GM12872 (cell line): ENCODE results near the gene SERPINB11.

Experiments used
- CTCF ChIP-seq: IDR thresholded peaks from 3 replicates; pipeline ENCODE4 v1.5.1; 2011; ENCODE audit warnings: low read depth, mild to moderate bottlenecking, low read length, moderate library complexity; ENCODE audit not compliant: insufficient read depth

The SERPINB11 gene

GRCh38 chr18:63731215-63731614 is 28.5 kb downstream of the SERPINB11 start:
- no peak for TF ChIP-seq CTCF

DNA sequence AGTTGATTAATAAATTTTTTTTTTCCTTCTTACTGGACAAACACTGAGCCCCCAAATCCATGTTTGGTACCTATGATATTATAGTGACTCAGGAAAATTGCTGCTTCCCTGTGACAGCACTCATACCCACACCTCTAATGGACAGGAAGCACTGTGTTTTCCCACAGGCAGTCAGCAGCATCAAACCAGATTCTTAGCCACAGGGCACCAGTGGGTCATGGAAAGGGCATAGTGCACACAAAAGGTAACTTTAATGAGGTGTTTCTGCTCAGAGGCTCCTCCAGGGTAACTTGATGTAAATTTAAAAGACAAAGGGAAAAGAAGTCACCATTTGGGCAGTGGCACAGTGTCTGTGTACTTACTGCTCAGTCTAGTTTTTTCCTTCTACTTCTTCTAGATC is 34.1 kb downstream of the SERPINB11 start:
- TF ChIP-seq CTCF = no peak

GRCh38 chr18:63741769-63742168 is 39.0 kb downstream of the SERPINB11 start:
- no peak for TF ChIP-seq CTCF

GRCh38 chr18:63747006-63747405 is 44.2 kb downstream of the SERPINB11 start:
- TF ChIP-seq CTCF = no peak

DNA sequence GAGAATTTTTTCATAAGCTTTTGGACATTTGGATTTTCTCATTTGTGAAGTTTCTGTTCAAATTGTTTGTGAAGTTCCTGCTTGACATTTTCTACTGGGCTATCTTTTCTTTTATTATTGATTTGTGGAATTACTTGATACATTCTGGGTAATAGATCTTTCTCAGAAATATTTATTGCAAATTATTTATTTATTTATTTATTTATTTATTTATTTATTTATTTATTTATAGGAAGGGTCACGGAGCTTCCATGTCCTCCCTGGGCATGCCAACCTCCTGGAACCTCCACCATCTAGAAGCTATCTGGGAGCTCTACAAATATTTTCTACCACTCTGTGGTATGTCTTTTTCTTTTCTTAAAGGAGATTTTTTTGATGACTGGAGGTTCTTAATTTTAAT is 46.7 kb downstream of the SERPINB11 start:
- no peak for TF ChIP-seq CTCF

DNA sequence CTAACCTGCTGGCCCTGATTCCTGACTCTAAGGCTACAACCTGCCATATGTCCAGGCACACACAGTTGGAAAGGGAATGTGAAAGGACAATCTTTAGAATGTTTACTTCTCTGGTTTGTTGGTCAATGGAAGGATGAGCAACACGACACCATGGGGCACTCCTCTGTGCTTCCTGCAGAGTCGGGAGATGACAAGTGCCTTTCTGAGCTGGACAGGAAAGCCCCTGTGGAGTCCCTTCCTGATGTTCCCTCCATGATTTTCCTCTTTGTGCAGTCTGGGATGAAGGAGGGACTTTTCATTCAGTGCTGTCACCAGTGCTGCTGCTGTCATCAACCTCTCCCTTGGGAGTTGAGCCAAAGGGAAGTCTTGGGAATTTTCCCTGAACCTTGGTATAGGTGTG is 49.9 kb downstream of the SERPINB11 start:
- no peak for TF ChIP-seq CTCF

GRCh38 chr18:63753676-63754075 is 50.9 kb downstream of the SERPINB11 start:
- no peak for TF ChIP-seq CTCF

DNA sequence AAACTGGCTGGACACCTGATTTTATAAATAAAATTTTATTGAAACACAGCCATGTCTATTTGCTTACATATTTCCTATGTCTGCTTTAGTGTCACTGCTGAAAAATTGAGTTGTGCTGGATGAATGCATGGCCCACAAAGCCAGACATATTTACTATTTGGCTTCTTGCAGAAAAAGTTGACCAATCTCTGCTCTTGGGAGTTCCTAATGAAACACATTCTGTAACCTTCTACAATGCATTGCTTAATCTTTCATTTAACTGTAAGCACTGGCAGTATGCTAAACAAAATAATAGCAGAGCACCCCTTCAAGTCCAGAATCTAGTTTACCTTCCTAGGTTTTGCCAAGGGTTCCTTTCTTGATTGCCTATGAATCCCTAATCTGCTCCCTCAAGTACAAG is 54.8 kb downstream of the SERPINB11 start:
- no peak for TF ChIP-seq CTCF
